Activated CD8-positive, alpha-beta memory T cell treated with anti-CD3 and anti-CD28 coated beads for 36 hours (primary cell): ENCODE measurements around the gene SRSF8. TPM values are rescaled to one million over a fixed set of nuclear protein-coding genes. Genes with fewer than 3 reads are reported as not detected.
"Not testable (repeated sequence)": the region's sequence is repeated elsewhere in the genome, so short reads cannot be mapped to it uniquely, and the experiment has no call there.

Experiments
- CTCF ChIA-PET: fragments of 350-600 bp; sonication (Branson Sonifier 250); formaldehyde crosslinking; loops from one replicate; lab custom pipeline; 2021; ENCODE audit warnings: antibody characterized with exemption; lab: Charles Lee
- POLR2A ChIA-PET: fragments of 350-600 bp; sonication (Branson Sonifier 250); formaldehyde crosslinking; loops from one replicate; lab custom pipeline; 2021; ENCODE audit warnings: antibody characterized with exemption; lab: Charles Lee
- total RNA-seq, 2 experiments: library from RNA; stranded (reverse); gene quantifications; one replicate each; pipeline ENCODE4 v1.2.3, GENCODE V29; 2021

The SRSF8 gene
- total RNA-seq, 2 experiments from 2014 or later = 58.4 to 69.5 TPM

- POLR2A ChIA-PET = no interaction called here
- CTCF ChIA-PET = no interaction called here
Measured at GRCh38 chr11:95108671-95109551, 42.2 kb downstream of the SRSF8 start.

GRCh38 chr11:95111471-95111870 lies 44.8 kb downstream of the SRSF8 start:
- CTCF ChIA-PET, POLR2A ChIA-PET: not testable (repeated sequence)

- ChIA-PET CTCF (no interaction called here), POLR2A (no interaction called here)
Measured at GRCh38 chr11:95111923-95112540, 45.3 kb downstream of the SRSF8 start.

GRCh38 chr11:95115597-95115996 lies 48.9 kb downstream of the SRSF8 start:
- ChIA-PET CTCF (no interaction called here), POLR2A (no interaction called here)

GRCh38 chr11:95119361-95120060 lies 52.8 kb downstream of the SRSF8 start:
- ChIA-PET CTCF (no interaction called here), POLR2A (no interaction called here)

Other genes with a start within 250 kb of the SRSF8 start
- gene CWC15, start 93.4 kb upstream of the SRSF8 start, total RNA-seq = 10 to 100 TPM; 88.3 to 90.6 TPM
- gene KDM4D, start 93.2 kb upstream of the SRSF8 start, total RNA-seq = 1 to 10 TPM in 1 of 2 experiments, under 1 TPM in 1; 0.95 to 1.3 TPM
- gene KDM4E, start 41.7 kb upstream of the SRSF8 start, total RNA-seq = not detected
- not detected for gene KDM4F, start 17.5 kb upstream of the SRSF8 start, total RNA-seq
- gene ENDOD1, start 22.9 kb downstream of the SRSF8 start, total RNA-seq = 10 to 100 TPM; 40.9 to 41.1 TPM
- gene SESN3, start 164.3 kb downstream of the SRSF8 start, total RNA-seq = 10 to 100 TPM; 15.3 to 15.5 TPM